ENCODE data around the gene C10orf71. TPM values are rescaled to one million over a fixed set of nuclear protein-coding genes. Genes with fewer than 3 reads are reported as not detected.

Gene C10orf71
- total RNA-seq, 1 experiment from 2014 or later, result not detected

- DNase-seq (ENCODE audit: low read depth), result no peak
These were observed 75.8 kb downstream of the C10orf71 start for GRCh38 chr10:49374740-49375139.

DNA sequence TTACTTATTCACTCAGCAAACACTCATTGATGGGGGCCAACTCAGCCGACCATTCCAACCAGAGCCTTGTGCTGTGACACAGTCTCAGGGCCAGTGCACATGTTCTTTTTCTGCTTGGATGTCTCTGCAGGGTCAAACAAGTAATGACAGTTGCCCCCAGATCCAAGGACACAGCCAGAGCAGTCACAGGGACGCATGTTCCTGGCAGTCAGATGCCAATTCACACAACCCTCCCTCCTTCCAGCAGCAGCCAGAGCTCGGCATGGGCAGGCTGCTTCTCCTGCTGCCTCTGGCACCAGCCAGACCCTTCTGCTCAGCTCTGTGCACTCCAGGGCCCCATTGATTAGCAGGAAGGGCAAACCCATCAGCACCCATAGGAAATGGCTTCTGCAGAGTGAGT, 76.6 kb downstream of the C10orf71 start:
- DNase-seq (ENCODE audit: low read depth), result no peak

Other genes with a start within 250 kb of the C10orf71 start
- gene VSTM4, start 183.6 kb upstream of the C10orf71 start, total RNA-seq (2014; rRNA removed), result 0.23 and 0.64 TPM in 2 replicates
- not detected in 2 replicates for gene FAM170B, start 165.1 kb upstream of the C10orf71 start, total RNA-seq (2014; rRNA removed)
- not detected in 2 replicates for gene TMEM273, start 110.8 kb upstream of the C10orf71 start, total RNA-seq (2014; rRNA removed)
- not detected in 2 replicates for gene DRGX, start 96.9 kb downstream of the C10orf71 start, total RNA-seq (2014; rRNA removed)
- 6.3 and 7.3 TPM in 2 replicates for gene ERCC6, start 240.0 kb downstream of the C10orf71 start, total RNA-seq (2014; rRNA removed)